HG03439 (cell line): ENCODE data around the gene BIVM.

ENCODE experiments used
- ATAC-seq: cut with Tn5 transposase; IDR thresholded peaks from one replicate; pipeline ENCODE4 v1.9.1; 2021; ENCODE audit warnings: mild to moderate bottlenecking, moderate library complexity; ENCODE audit not compliant: unreplicated experiment

Gene BIVM

GRCh38 chr13:102878481-102878880 lies 79.6 kb downstream of the BIVM start:
- ATAC-seq = no peak

- no peak for ATAC-seq
These were observed 81.0 kb downstream of the BIVM start for GRCh38 chr13:102879793-102880499.

- ATAC-seq = no peak
These were observed 83.1 kb downstream of the BIVM start for GRCh38 chr13:102881819-102882686.
